CD4-positive, alpha-beta T cell treated with Interleukin-17A for 1 hour (primary cell): ENCODE measurements around the gene IGLL5.

Experiments used
- DNase-seq: peaks from one replicate; pipeline ENCODE4 v3.0.0-alpha.2; 2020

The IGLL5 gene

DNA sequence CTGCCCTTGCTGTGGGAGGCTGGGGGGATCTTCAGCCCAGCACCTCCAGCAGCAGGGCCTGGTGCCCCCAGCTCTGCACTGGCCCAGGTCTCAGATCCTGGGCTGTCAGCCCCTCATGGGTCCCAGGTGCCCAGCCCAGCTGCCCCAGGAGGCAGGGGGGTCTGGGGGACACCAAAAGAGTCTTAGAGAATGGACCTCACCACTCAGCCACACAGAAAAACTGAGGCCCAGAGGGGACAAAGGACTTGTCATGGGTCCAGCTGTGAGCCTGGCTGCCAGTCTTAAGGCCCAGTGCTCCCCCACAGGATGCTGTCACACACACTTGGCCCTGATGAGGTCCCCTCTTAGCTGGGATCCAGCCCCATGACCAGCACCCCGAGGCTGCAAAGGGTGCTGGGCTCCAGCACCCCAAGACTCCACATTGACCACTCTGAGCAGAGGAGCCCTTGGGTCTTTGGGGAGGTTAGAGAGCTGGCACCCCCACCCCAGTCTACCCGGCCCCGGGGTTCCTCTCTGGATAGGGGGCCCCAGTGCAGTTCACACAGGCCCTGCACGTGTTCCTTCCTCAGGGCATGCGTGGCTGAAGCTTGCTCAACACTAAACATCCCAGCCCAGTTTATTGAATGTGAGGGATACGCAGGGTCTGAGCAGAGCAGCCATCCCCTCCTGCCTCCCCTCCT is 54.4 kb downstream of the IGLL5 start:
- no peak for DNase-seq

DNA sequence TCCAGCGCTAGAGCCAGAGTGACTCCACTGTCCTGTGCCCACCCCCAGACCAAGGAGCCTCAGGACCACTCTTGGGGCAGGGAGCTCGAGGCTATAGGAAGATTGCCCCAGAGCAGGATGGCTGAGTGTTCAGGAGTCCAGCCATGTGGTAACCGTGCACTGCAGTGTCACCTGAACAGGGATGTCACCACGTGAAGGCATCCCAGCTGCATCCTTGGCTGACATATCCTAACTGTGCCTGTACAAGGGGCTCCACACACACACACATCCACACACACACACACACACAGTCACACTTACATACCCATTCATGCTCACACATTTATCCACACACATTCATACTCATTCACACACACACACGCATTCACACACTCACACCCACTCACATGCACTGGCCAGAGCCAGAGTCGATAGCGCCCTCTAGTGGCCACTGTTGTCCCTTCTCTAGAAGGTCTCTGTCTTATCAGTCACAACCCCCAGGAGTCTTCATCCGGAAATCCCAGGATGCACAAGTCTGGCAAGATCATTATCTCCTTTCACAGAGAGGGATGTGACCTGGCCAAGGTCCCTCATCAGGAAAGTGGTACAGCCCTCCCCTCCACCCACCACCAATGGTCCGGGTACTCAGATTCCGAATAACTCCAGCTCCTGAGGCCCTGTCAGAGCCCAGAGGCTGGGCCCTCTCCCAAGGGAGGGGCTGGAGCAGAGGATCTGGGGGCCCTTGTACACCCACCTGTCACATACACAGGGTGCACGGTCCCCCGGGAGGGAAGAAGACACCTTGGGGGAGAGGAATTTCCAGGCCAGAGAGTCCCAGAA is 55.1 kb downstream of the IGLL5 start:
- DNase-seq: peak; percentile 77

DNA sequence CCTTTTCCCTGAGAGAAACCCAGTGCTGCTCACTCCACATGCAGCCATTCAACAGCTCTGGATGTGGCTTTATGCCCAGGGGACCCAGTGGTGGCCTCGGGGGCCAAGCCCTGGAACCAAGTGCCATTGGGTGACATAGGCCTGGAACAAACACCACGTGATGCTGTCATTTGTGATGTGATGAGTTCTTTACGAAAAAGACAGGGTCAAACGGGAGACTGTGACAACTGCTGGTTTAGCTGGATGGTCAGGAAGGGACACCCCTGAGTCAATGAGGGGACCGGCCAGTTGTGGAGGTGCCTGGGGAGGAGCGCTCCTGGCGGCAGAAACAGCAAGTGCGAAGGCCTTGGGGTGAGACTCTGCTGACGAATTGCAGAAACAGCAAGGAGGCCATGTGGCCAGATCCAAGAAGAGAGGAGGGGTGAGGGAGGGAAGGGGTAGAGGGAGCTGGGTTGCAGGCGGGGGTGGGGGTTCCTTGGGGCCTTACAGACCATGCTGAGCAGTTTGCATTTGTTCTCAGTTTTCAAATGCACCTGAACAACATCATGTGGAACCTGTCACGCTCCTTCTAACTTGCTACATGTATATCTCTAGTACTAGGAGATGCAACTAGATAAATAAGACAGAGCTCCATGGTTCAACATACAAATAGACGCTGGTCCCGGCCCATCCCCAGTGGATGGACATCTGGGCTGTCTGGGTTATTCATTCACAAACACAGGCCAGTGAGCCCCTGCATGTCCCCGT is 56.1 kb downstream of the IGLL5 start:
- DNase-seq: no peak

GRCh38 chr22:22944268-22944985 is 56.8 kb downstream of the IGLL5 start:
- DNase-seq: no peak

DNA sequence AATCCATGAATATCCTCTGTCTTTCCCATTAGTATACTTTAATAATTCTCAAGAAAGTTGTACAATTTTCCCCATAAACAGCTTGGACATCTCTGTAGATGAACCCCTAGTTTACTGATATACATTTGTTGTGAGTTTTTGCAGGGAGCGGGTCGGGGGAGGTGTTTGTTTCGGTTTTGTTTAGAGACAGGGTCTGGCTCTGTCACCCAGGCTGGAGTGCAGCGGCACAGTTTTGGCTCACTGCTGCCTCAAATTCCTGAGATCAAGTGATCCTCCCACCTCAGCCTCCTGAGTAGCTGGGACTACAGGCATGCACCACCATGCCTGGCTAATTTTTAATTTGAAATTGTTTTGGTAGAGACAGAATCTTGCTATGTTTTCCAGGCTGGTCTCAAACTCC is 57.6 kb downstream of the IGLL5 start:
- DNase-seq: no peak
